HUES64 (cell line): ENCODE measurements around the gene LHX6.
A peak's percentile ranks its signal among the peaks of the same experiment; 100 is the strongest.

Experiments used
- H3K27ac ChIP-seq: 2 replicates; pipeline ENCODE4 v1.7.0; 2013; ENCODE audit warnings: low read depth, low read length, inconsistent platforms
- H3K27me3 ChIP-seq: 2 replicates; pipeline ENCODE4 v1.6.1; 2013; ENCODE audit warnings: mild to moderate bottlenecking, low read length; ENCODE audit not compliant: insufficient read depth
- H3K36me3 ChIP-seq: 2 replicates; pipeline ENCODE4 v1.6.1; 2013; ENCODE audit warnings: mild to moderate bottlenecking, low read length; ENCODE audit not compliant: insufficient read depth
- H3K4me1 ChIP-seq: 2 replicates; pipeline ENCODE4 v1.6.1; 2013; ENCODE audit warnings: mild to moderate bottlenecking, low read length, moderate library complexity; ENCODE audit not compliant: insufficient read depth
- H3K4me3 ChIP-seq: 2 replicates; pipeline ENCODE4 v1.5.1; 2013; ENCODE audit warnings: mild to moderate bottlenecking, low read length, moderate library complexity
- H3K9ac ChIP-seq: 2 replicates; pipeline ENCODE4 v1.6.1; 2013; ENCODE audit warnings: mild to moderate bottlenecking, low read depth, low read length
- H3K9me3 ChIP-seq: 2 replicates; pipeline ENCODE4 v1.6.1; 2013; ENCODE audit warnings: low read depth, low read length; ENCODE audit not compliant: insufficient read depth
- WGBS: fragments of 150-250, 120-280 bp; methylation state at CpG from one replicate; pipeline ENCODE4 v1.1.7; 2013; ENCODE audit warnings: missing lambda C conversion rate; 5-methylcytosine and 5-hydroxymethylcytosine counted together

The LHX6 gene

DNA sequence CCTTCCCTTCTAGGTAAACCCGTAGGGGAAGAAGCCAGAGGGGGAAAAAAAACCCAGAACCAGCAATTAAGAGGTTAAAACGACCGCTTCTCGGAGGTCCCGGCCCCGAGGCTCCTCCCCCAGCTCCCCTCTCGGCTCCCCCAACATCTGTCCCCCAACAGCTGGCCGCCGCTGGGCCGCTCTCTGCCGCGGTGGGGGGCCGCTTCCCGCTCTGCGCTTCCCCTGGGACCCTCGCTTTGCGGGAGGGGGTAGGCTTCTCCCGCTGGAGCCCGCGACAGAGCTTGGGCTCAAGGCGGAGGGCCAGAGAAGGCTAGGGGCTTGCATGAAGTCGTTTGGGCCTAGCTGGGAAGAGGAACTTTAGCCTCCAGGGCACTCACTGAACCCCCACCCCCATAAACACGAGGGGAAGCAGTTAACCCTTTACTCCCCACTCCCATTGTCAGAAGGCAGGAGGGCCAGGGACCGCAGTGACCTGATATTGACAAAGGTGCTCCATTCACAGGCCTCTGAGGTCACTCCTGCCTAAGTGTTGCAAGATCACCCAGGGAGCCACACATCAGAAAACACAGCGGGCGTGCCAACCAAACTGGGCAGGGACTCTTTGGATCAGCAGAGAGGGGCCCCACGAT, 7.5 kb downstream of the LHX6 start:
- H3K9me3 ChIP-seq: no peaks in the 10 kb centered on the region
- H3K4me3 ChIP-seq: peak overlapping the region; percentile 46
- peaks cover 19% of the 10 kb centered on the region; the same call in 1 of the 2 replicates for H3K4me1 ChIP-seq
- WGBS: 3% methylated on average over 27 of the region's 27 CpGs
- no peak overlapping the region for H3K27ac ChIP-seq
- H3K36me3 ChIP-seq: no peaks in the 10 kb centered on the region
- no peak overlapping the region for H3K9ac ChIP-seq
- H3K27me3 ChIP-seq: peaks cover 100% of the 10 kb centered on the region

DNA sequence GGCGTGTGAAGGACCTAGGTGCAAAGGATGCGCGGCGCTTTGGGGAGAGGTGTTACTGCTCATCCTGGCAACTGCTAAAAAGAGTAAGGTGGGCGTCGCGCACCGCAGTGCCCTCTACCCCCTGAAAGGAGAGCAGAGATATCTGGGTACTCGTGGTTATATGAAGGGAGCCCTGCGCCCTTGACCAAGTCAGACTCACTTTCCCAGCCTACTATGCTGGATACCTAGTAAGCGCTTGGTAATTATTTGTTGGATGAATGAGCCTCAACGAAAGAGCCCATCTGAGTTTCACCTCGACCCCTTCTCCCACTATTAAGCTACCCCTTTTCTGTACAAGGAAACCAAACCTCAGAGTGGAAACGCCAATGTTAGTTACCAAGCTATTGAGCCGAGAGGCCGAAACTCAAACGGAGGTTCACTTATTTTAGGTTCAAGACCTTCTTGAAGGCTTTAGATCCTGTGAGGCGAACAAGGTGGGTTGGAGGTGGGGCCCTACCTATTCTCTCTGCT, 8.0 kb downstream of the LHX6 start:
- peak overlapping the region; percentile 46 for H3K4me3 ChIP-seq
- WGBS: 5% methylated on average over 16 of the region's 18 CpGs
- no peaks in the 10 kb centered on the region for H3K36me3 ChIP-seq
- no peak overlapping the region for H3K9ac ChIP-seq
- H3K9me3 ChIP-seq: no peaks in the 10 kb centered on the region
- peaks cover 19% of the 10 kb centered on the region; the same call in 1 of the 2 replicates for H3K4me1 ChIP-seq
- H3K27ac ChIP-seq: no peak overlapping the region
- peaks cover 100% of the 10 kb centered on the region for H3K27me3 ChIP-seq

DNA sequence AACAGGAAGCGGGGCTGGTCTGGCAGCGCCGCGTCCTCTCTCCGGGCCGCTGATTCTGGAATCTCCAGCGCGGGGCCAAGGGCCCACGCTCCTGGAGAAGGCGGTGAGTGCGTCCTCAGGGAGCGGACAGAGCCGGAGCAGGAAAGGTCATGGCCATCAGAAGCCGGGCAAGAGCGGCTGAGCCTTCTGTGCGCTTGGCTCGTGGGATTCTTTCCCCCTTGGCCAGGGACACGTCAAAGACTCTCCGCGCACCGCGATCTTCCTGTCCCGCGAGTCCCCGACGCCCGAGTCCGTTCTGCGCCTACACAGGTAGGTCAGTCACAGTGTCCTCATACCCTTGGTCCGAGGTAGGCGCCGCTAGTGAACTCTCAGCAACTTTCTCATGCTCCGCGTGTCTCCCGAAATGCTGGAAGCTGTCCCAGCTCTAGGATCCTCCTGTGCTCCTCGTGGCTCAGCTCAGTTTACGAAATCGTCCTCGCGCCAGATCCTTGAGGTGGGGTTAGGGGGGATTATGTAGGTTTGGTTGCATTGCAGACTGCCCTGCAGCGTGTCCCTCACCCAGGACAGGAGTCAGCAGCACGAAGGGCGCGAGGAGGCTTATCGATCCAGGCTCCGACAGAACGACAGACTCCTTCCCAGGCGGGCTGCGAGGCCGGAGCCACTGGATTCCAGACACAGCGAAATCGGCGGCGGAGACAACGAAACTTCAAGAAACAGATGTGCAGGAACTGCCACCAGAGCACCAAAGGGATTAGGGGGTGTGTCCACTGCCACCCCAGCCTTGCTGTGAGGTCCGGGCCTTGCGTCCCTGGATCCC, 8.7 kb downstream of the LHX6 start:
- Histone ChIP-seq H3K27me3 (peaks cover 100% of the 10 kb centered on the region), H3K9ac (0 out of 2 replicates have a peak overlapping the region, but pooled peaks have one; percentile 8), H3K4me3 (peak overlapping the region; percentile 46), H3K36me3 (no peaks in the 10 kb centered on the region), H3K27ac (no peak overlapping the region), H3K4me1 (peaks cover 19% of the 10 kb centered on the region; the same call in 1 of the 2 replicates), H3K9me3 (no peaks in the 10 kb centered on the region)
- WGBS: 2% methylated on average over 57 of the region's 57 CpGs

DNA sequence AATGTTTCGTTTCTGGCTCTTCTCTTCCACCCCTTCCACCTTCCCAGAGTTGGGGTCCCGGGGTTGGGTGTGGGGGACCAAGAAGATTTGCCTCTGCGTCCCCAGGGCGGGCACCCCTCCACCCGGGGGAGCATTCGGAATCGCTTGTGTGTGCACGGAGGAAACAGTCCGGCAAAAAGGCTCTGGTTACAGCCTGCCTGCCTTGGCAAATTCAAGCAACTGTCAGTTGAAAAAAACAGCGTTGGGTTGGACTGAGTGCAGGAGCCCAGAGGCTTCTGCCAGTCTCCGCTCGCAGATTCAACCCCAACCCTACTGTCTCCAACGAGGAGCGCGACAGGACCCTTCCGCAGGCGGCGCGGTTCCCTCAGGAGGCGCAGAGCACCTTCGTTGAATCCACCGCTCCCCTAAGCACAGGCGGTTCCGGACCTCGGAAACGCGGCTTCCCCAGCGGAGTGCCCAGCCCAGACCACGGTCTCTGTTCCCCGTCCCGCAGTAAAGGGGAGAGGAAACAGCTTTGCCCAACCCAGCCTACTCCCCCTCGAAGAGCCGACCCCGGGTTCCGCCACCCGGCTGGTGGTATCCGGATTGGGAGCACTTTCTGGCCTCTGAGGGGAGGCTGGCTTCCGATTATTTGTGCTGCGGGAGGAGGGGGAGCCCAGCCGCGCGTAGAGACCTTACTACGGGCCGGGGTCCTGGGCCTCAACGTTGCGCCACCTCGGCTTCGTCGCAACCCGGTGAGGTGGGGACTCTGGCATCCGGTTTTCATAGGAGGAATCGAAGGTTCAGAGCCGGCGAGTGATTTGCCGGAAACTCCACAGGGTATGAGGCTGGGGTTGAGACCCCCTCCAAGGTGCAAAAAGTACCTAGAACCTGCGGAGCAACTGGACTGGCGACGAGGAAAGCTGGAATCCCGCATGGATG, 9.6 kb downstream of the LHX6 start:
- H3K27ac ChIP-seq: no peak overlapping the region
- peak overlapping the region; percentile 46 for H3K4me3 ChIP-seq
- H3K4me1 ChIP-seq: peaks cover 19% of the 10 kb centered on the region; the same call in 1 of the 2 replicates
- H3K36me3 ChIP-seq: no peaks in the 10 kb centered on the region
- WGBS: under 1% methylated on average over 59 of the region's 59 CpGs
- no peaks in the 10 kb centered on the region for H3K9me3 ChIP-seq
- H3K27me3 ChIP-seq: peaks cover 100% of the 10 kb centered on the region
- 0 out of 2 replicates have a peak overlapping the region, but pooled peaks have one; percentile 8 for H3K9ac ChIP-seq

DNA sequence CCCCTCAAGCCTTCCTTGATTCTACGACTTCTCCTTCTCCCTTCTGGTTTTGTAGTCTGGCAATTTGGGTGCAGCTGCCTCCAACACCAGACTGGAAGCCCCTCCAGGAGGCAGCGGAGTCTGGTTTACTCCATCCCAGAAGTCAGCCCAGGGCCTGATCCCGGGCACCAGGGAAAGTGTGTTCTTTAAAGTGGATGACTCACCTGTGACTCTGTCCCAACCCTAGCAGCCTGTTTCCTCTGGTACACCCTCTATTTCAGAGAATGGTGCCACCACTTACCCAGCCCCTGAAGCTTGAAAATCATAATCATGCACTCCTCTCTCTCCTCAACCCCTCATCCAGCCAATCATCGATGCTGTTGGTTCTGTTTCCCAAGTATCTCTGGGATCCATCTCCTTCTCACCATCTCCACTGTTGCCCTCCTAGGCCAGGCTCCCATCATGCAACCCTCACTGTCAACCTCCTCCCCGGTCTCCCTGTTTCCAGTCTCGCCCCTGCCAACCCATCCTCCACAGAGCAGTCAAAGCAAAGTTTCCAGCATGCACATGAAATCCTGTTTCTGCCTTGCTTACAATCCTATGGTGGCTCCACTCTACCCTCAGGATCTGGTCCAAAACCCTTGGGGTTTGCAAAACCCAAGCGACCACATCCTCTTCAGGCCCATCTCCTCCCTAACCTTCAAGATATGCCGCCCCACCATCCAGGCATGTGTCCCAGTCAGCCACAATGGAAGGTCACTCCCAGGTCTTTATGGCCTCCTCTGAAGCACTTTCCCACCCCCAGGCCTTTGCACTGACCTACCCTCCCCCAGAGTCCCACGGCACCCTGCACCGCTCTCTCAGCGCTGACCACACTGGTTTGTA, 10.5 kb downstream of the LHX6 start:
- Histone ChIP-seq H3K27me3 (peaks cover 99% of the 10 kb centered on the region), H3K9ac (no peak overlapping the region), H3K9me3 (no peaks in the 10 kb centered on the region), H3K4me3 (peak overlapping the region; percentile 46), H3K36me3 (no peaks in the 10 kb centered on the region), H3K27ac (no peak overlapping the region), H3K4me1 (peaks cover 19% of the 10 kb centered on the region)
- 41% methylated on average over 11 of the region's 11 CpGs for WGBS

DNA sequence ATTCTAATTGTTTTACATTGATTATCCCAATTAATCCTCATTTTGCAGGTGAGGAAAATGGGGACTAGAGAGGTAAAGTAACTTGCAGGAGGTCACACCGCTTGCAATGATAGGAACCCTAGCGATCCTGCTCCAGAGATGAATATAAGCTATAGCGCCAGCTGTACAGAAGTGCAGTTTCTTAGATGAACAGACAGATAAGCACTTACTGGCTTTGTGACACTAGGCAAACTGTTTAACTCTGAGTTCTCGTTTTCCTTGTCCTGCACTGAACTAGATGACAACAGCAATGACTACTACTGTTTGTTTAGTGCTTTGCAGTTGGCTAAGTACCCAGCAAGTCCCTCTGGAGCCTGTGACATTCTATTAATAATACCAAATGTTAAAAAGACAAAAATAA, 11.1 kb downstream of the LHX6 start:
- Histone ChIP-seq H3K4me3 (no peak overlapping the region), H3K4me1 (peaks cover 19% of the 10 kb centered on the region), H3K9me3 (no peaks in the 10 kb centered on the region), H3K27ac (no peak overlapping the region), H3K27me3 (peaks cover 99% of the 10 kb centered on the region), H3K36me3 (no peaks in the 10 kb centered on the region), H3K9ac (no peak overlapping the region)
- WGBS: 90% methylated on average over 4 of the region's 4 CpGs

DNA sequence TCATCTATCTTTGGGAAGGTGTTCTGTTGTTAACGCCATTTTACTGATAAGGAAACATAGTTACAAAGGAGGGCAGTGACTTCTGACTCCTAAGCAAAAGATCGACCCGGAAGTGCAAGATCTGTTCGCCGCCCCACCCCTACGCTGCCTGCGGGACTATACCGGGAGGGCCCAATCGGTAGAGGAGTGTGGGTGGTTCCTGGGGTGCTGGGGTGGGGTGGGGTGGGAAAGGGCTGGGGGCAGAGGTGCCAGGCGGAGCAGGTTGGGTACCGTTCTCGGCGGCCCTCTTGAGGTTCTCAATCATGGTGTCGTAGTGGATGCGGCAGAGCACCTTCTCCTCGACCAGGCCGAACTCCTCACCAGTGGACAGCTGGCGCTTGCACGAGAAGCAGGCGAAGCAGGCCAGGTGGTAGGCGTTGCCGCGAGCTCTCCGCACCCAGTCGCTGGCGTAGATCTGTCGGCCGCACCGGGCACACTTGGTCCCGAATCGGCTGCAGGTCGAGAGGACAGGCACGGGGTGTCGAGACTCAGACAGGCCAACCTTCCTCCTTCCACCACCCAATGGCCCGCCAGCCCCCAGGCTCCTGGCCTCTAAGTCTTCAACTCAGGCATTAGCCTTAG, 11.8 kb downstream of the LHX6 start:
- Histone ChIP-seq H3K36me3 (no peaks in the 10 kb centered on the region), H3K9ac (no peak overlapping the region), H3K9me3 (no peaks in the 10 kb centered on the region), H3K4me3 (peak overlapping the region; percentile 26; the same call in 1 of the 2 replicates), H3K4me1 (peaks cover 19% of the 10 kb centered on the region), H3K27ac (no peak overlapping the region), H3K27me3 (peaks cover 99% of the 10 kb centered on the region)
- WGBS: 90% methylated on average over 35 of the region's 35 CpGs

DNA sequence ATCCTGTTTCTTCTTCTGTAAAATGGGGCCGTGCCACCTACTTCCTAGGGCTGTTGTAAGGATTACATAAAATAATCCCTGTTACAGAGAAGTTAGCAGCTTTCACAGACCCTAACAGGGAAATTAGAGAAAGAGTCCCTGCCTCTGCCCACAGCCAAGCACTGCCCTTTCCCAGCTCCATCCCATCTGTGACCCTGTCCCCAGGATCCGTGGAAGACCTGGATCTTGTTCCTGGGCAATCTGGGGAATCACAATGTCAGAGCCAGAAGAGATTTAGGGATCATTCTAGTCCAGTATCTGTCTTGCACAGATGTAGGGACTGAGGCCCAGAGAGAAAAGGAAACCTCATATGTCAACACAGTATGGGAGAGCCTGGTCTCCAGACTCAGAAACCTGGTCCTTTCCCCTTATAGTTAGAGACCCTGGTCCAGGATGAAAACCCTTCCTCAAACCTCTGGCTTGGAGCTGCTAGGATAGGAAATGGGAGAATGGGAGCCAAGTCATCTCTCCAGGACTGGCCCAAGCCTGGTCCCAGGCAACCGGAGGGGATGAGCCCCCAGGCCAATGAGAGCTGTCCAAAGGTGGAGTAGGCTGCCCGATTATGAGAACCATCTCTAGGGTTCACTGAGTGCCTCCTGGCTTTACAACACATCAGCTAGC, 12.5 kb downstream of the LHX6 start:
- H3K9me3 ChIP-seq: no peaks in the 10 kb centered on the region
- H3K36me3 ChIP-seq: no peaks in the 10 kb centered on the region
- no peak overlapping the region for H3K9ac ChIP-seq
- H3K27ac ChIP-seq: no peak overlapping the region
- H3K27me3 ChIP-seq: peaks cover 99% of the 10 kb centered on the region
- WGBS: 49% methylated on average over 4 of the region's 4 CpGs
- H3K4me1 ChIP-seq: peaks cover 15% of the 10 kb centered on the region
- 0 out of 2 replicates have a peak overlapping the region, but pooled peaks have one; percentile 26 for H3K4me3 ChIP-seq

DNA sequence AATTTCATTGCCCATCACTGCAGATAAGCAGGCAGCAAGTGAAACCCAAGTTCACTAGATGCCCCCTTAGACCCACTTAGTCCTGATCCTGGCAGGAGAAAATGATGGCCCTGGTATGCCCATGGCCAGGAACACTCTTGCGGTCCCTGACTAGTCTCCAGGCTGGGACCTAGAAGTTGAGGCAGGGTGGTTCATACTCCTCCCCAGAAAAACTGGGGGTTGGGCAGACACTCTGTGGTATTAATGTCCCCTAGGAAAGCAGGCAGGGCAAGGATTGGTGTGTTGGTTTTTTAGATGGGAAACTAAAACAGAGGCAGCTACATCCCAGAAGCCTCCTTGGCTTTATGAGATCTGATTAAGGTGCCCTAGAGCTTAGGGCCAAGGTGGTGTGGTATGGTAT, 13.1 kb downstream of the LHX6 start:
- WGBS: 95% methylated on average over 1 of the region's 1 CpG
- no peak overlapping the region for H3K9ac ChIP-seq
- no peaks in the 10 kb centered on the region for H3K36me3 ChIP-seq
- no peak overlapping the region for H3K4me3 ChIP-seq
- peaks cover 99% of the 10 kb centered on the region for H3K27me3 ChIP-seq
- no peaks in the 10 kb centered on the region for H3K9me3 ChIP-seq
- H3K4me1 ChIP-seq: peaks cover 13% of the 10 kb centered on the region
- H3K27ac ChIP-seq: no peak overlapping the region
